Measurements from ENCODE around the gene RGS17. TPM values are rescaled to one million over a fixed set of nuclear protein-coding genes. Genes with fewer than 3 reads are reported as not detected.
A peak's percentile ranks its signal among the peaks of the same experiment; 100 is the strongest.
"Not testable (repeated sequence)": the region's sequence is repeated elsewhere in the genome, so short reads cannot be mapped to it uniquely, and the experiment has no call there.

RGS17 gene
- total RNA-seq, 1 donor = 38.1 TPM

DNA sequence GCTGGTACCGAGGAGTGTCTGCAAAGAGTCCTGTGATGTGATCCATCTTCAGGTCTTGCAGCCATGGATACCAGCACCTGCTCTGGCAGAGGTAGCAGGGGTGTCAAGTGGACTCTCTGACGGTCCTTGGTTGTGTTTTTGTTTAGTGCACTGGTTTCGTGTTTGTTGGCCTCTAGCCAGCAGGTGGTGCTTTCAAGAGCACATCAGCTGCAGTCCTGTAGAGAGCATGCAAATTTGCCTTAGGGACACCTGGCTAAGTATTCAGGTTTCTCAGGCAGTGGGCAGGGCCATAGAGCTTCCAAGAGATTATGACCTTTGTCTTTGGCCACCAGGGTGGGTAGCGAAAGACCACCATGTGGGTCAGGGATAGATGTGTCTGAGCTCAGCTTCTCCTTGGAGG is 14.5 kb upstream of the RGS17 start:
- TF ChIP-seq, protein P1, sequence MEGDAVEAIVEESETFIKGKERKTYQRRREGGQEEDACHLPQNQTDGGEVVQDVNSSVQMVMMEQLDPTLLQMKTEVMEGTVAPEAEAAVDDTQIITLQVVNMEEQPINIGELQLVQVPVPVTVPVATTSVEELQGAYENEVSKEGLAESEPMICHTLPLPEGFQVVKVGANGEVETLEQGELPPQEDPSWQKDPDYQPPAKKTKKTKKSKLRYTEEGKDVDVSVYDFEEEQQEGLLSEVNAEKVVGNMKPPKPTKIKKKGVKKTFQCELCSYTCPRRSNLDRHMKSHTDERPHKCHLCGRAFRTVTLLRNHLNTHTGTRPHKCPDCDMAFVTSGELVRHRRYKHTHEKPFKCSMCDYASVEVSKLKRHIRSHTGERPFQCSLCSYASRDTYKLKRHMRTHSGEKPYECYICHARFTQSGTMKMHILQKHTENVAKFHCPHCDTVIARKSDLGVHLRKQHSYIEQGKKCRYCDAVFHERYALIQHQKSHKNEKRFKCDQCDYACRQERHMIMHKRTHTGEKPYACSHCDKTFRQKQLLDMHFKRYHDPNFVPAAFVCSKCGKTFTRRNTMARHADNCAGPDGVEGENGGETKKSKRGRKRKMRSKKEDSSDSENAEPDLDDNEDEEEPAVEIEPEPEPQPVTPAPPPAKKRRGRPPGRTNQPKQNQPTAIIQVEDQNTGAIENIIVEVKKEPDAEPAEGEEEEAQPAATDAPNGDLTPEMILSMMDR (IDR thresholded peaks at IDR 0.05; ENCODE audit: insufficient read depth, low read length) = no peak
- DNase-seq (ENCODE audit: low read depth) = no peak
- no peak overlapping the region for H3K4me3 ChIP-seq (ENCODE audit: low read depth, low read length)

DNA sequence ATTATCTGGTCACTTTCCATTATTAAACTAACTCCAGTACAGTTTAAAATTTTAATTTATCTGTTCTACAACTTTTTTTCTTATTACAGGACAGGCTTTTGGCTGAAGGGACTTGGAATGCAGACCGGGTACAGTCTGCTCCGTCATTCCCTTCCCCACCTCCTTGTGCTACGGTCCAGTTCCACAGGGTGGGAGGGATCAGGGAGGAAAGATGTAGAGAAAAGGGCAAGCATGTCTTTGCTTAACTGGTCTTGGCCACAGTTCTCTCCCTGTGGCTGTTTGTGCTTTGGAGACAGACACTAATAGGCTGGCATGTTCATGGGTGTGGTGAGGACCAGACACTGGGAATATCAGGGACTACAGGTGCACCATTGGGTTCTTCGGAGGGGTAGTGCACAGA is 12.1 kb upstream of the RGS17 start:
- no peak overlapping the region for H3K4me3 ChIP-seq (ENCODE audit: low read depth, low read length)
- no peak for DNase-seq (ENCODE audit: low read depth)
- TF ChIP-seq, protein P1 (IDR thresholded peaks at IDR 0.05; ENCODE audit: insufficient read depth, low read length) = no peak

DNA sequence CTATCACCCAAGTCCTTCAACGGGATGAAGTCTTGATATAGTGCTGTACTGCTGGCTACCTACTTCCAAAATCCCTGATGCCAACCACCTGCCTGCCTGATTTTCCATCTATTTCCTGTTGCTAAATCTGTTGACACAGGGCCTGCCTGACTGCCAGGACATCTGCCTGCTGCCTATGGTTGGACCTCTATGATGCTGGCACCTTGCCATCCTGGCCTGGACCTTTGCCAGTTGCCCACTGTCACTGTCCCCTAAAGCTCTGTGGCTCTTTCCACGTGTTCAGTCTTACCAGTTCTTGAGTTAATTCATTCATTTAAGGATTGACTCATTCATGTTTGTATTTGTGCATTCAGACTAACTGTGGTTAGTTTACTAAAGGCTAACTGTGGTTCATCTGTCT is 9.2 kb upstream of the RGS17 start:
- no peak for DNase-seq (ENCODE audit: low read depth)
- no peak overlapping the region for H3K4me3 ChIP-seq (ENCODE audit: low read depth, low read length)
- TF ChIP-seq, protein P1 (IDR thresholded peaks at IDR 0.05; ENCODE audit: insufficient read depth, low read length) = no peak

DNA sequence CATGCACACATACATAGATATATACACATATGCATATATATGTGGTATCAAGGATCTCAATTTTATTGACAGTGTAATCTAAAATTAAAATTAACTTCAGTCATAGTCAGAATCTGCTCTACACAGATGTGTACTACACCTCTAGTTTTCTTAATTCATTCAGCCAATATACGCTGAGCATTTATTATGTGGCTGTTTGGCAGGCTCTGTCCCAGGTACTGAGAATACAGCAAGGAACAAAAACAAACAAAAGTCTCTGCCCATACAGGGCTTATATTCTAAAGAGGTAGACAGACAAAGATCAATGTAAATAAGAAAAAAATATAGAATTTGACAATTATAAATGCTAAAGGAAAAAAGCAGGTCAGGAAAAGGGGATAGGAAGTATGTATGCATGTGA is 7.8 kb upstream of the RGS17 start:
- no peak for DNase-seq (ENCODE audit: low read depth)
- TF ChIP-seq, protein P1 (IDR thresholded peaks at IDR 0.05; ENCODE audit: insufficient read depth, low read length) = no peak
- H3K4me3 ChIP-seq (ENCODE audit: low read depth, low read length) = no peak overlapping the region

DNA sequence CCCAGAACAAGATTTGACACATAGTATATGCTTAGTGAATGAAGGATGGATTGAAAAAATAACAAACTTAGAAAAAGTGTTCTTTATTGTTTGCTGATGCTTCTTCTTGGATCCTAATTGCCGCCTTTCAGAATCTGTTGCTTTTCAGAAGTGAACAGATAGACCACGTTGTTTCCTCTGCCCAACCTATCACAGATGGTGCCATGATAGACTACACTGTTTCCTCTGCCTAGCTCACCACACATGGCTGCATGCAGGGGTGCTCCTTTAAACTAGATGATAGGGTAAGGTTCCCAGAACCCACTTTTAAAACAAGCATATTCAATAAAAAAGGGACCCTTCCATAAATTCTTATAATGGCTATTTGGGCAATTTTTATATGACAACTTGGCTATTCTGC is 4.6 kb upstream of the RGS17 start:
- no peak overlapping the region for H3K4me3 ChIP-seq (ENCODE audit: low read depth, low read length)
- TF ChIP-seq, protein P1 (IDR thresholded peaks at IDR 0.05; ENCODE audit: insufficient read depth, low read length) = no peak
- DNase-seq (ENCODE audit: low read depth) = no peak

DNA sequence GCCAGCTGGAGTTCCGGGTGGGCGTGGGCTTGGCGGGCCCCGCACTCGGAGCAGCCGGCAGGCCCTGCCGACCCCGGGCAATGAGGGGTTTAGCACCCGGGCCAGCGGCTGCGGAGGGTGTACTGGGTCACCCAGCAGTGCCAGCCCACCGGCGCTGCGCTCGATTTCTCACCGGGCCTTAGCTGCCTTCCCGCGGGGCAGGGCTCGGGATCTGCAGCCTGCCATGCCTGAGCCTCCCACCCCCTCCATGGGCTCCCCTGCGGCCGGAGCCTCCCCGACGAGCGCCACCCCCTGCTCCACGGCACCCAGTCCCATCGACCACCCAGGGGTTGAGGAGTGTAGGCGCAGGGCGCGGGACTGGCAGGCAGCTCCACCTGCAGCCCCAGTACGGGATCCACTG is 2.6 kb upstream of the RGS17 start:
- DNase-seq (ENCODE audit: low read depth); H3K4me3 ChIP-seq (ENCODE audit: low read depth, low read length): not testable (repeated sequence)

DNA sequence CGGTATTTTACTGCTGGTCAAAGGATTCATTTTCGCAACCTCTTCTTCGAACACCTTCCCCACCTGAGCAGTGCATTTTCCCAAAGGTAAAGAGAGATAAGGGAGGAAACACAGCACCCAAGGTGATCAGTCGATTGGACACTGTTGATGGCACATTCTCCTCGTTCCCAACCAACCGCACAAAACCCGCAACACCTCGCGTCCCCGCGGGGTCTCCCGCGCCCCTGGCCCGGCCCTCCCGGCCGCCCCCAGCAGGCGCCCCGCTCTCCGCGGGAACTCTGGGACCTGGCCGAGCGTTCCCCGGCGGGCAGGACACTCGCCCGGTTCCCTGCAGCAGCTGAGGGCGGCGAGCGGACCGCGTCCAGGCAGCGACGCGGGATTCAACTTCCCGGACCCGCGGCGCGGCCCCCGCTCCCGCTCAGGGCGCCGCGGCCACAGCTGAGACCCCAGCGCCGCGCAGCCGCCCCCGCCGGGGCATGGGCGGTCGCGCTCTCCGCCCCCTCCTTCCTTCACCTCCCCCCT is 506 bp downstream of the RGS17 start:
- peak overlapping the region; percentile 92 for H3K4me3 ChIP-seq (ENCODE audit: low read depth, low read length)
- no peak for DNase-seq (ENCODE audit: low read depth)
- TF ChIP-seq, protein P1 (IDR thresholded peaks at IDR 0.05; ENCODE audit: insufficient read depth, low read length) = no peak
